Hepatic stellate cell (primary cell): Measurements from ENCODE around the gene ADSS1.
"Not testable (repeated sequence)": the region's sequence is repeated elsewhere in the genome, so short reads cannot be mapped to it uniquely, and the experiment has no call there.

Source experiments
- DNase-seq: peaks from one replicate; pipeline ENCODE4 v3.0.0; 2011; ENCODE audit warnings: low spot score

ADSS1 gene

DNA sequence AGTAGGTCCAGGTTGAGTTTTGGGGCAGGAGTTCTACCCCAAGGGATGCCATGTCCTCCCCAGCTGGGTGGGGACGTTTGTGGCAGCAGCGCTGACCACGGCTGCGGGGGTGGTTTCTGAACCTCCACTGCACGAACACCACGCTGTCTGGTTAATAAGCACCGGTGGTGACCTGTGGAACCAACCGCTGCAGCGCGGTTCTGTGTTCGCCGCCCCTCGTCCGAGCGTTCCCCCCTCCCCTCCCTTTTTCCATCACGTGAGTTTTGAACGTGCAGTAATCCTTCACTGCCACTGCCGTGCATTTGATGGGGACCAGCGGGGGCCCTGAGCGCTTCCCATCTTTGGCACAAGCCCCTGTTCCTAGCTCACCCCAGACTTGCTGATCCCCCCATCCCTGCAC, 6.4 kb upstream of the ADSS1 start:
- no peak for DNase-seq

DNA sequence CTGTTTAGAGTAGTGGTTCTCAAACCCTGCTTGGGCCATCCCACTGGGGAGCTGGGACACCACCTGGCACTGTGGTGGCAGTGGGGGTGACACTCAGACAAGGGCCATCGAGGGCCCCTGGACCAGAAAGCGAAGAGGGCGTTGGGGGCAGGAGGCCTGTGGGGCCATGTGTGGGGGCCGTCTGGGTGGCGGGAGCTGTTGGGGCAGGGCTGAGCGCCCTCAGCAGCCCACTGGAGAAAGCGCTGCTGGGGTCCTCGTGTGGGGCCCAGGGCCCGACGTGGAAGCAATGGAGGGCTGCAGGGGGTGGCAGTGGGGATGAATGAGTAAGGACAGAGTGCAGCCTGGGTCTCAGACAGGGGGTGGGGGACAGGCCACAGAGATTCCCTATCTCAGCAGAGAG, 5.9 kb upstream of the ADSS1 start:
- no peak for DNase-seq

DNA sequence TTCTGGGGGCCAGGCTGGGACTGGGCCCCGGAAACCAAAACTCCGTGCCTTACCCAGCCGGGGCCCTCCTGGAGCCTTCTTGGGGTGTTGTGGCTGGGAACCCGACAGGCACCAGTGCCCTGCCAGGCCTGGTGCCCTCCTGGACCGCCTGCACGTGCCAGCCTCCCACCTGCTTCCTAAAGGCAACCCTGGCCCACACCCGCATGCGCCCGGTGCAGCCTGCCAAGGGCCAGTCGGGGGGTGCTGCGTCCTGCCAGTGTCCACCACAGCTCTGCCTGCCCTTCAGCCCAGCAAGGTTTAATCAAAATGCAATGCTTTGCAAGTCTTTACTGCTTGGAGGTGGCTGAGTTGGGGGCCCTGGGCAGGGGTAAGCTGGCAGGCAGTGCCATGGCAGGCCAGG, 5.2 kb upstream of the ADSS1 start:
- DNase-seq: no peak

DNA sequence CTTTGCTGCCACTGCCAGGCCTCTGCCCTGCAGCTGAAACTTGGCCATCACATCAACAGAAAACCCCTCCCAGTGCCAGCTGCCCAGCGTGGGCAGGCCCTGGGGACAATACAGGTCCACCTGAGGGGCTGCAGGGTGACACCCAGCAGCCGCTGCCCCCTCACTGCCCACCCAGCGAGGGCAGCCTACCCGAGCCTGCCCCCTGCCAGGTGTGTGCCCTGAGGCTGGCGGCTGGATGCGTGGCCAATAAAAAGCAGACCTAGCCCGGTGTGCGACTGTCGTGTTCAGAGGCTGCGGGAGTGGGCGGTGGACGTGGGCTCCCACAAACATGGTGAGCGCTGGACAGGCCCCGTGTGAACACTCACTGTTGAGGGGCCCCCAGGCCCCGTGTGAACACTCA, 4.7 kb upstream of the ADSS1 start:
- no peak for DNase-seq

DNA sequence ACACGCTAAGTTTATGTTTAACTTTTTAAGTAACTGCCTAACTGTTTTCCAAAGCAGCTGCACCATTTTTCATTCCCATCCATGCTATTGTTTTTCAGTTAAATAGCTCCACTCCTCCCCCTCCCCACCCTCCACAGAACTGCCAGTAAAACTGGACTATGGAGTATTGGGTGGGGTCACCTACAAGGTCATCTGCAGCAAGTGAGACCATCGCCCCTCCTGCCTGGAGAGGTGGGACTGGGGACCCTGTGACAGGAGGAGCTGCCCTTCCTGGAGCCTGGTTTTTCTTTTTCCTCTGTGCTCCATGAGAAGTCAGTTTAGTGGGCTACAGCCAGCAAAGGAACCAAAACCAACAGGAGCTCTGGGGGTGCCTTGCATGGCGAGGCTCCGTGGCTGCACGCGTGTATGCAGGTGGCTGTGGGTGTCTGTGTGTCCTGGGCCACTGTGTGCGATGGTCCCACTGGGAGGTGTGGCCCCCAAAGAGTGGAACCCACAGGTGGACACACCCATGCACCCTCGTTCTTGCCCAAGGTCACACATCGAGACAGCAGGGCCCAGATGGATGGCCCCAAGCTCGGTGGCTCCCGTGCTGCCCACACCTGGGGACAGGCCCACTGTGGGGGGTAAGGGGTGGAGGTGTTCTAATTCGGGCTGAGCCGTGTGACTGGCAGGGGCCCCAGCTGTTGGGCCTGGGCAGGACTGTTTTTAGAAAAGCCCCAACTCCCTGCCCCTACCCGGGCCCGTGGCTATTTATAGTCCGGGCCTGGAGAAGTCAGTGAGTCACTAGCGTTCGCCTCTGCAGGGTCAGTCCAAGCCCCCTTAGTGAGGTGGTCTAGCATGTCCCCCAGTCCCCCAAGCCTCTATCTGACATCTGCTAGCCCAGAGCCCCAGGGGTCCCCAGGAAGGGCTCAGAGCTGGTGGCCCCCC, 2.3 kb upstream of the ADSS1 start:
- peak; percentile 95 for DNase-seq

DNA sequence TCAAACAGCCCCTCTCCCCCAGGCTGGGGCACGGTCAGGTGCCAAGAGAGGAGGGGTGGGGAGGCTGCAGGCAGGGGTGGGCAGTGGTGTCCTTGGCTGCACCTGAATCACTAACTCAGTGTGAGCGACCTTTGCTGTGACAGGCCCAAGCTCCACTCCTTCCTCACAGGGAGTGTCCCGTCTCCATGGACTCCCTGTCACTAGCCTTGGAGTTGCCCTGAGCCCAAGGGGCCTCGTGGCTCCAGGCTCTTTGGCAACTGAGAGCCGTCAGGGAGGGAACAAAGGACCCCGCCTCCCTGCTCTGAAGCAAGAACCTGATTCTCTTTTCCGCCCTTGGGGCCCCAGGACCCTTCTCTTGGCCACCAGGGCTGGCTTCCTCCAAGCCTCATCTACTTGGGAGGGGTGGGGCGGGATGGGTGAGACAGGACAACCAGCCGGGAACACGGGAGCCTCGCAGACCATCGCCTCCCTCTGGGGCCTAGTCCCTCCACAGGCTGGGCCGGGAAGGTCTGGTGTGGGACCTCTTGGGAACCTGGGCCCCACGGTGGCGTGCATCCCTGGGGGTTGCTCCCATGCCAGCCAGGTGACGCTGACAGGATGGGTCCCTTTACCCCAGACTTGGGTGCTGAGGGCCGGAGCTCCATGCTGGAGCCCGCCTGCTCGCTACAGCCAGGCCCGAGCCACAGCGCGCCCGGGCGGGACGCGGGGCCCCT, 935 bp upstream of the ADSS1 start:
- no peak for DNase-seq

DNA sequence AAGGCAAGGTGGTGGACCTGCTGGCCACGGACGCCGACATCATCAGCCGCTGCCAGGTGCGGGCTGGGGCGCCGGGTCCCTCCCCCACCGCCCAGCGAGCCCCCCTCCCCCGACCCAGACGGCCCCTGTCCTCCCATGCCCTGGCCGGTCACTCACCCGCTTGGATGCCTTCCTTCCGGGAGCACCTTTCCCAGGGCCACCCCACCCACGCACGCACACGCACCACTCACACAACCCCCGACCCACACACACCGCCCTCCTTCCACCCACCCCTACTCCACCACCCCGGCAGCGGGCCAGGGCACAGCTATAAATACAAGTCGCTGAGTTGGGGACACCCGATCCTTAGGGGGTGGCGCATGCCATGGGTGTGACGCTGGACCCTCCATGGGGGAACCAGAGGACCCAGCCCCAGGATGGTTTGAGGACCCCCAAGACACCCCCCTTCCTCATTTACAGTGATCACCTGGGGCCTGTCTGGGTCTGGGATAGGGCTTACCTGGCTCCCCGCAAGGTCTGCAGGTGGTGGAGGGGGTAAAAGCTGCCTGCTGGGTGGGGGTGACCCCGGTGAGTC, 465 bp downstream of the ADSS1 start:
- DNase-seq: no peak

DNA sequence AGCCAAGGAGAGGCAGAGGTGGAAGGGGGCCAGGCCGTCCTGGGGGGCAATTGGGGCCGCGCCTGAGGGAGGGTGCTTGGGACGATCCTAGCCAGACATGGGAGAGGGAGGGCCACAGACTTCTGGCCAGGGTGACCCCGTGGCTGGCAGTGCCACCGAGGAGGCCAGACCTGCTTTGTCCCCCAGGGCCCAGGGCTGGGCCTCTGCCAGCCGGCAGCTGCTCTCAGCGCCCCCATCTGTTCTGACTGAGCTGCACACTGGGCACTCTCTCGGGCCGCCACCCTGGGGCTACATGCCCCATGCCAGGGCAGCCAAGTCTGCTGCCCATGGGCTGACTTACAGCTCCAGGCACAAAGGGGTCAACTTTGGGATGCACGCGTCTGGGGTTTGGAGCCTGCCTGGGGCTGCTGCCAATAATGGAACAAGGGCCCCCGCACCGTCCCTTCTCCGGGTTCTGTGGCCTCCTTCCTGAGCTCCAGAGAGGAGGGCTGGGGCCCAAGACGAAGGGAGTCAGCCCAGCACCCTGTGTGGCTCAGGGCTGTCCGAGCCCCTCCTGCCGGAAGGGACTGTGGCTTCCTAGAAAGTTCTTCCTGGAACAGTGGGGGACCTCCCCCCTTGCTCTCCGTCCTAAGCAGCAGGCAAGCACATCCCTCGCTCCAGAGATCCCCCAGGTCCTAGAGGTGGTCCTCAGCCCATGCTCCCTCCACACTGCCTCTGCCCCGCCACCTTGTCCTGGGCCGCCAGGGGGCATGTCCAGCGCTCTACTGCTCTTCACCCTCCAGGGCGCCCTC, 1.1 kb downstream of the ADSS1 start:
- DNase-seq: no peak

DNA sequence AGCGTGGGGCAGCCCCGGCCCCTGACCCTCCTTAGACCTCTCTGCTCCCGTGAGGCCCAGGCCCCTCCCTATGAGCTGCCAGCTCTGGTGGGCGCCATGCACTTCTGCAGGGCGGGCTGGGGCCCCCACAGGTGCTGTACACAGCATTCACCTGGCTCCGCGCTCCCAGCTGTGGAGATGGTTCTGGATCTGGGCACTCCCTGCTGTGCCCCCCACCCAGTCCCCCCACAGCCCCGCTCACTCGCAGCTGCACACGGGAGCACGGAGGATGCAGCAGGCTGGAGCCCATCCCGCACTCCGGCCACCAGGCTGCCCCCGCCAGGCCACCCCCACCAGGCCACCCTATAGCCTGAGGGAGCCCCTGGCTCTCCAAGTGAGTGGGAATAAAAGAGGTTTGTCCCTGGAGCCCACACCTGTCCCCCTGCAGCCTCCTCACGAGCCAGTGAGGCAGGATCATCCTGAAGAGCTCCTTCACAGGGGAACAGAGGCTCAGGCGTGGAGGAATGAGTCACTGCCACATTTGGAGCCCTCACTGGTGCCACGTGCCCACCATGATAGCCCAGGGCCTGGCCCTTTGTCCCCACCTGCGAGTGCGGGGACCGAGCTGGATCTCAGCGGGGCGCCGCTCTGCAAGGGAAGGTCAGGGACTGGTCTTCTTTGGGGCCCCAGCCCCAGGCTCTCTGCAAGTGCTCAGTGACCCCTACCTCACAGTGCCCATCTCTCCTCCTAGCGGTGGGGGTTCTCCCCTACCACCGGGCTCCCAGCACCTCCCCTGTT, 1.9 kb downstream of the ADSS1 start:
- DNase-seq: no peak

DNA sequence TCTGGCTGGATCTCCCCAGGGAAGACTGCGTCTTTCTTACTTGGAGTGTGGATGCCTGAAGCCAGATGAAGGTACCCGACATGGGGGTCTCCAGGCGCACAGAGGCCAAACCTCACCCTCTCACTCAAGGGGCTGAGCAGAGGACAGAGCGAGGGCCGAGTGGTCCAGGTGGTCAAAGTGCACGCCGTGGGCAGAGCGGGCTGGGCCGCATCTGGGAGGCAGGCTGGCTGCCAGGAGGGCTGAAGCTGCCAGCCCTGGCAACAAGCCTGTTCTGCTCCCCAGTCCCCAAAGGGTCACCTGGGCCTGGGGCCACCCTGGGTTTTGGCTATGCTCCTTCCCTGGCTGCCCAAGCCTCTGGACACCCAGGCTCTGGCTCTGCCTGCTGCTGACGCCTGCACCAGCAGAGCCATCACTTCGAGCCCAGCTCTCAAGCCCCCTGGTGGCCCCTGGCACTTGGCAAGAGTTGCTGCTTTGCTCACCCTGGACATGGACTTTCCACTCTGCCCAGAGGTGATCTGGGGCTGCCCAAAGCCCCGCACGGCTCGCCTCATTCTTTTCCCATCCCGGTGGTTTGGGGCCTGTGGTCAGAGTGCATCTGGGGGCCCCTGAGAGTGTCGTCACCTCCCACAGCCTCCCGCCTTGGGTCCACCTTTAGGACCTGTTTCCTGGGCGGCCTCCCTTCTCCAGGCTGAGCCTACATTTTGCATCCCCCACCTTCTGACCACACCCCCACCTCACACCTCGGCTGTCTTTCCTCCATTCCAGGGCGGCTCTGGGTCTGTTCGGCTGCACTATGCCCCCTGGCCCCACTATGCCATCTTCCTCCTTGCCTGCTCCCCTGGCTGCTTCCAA, 2.8 kb downstream of the ADSS1 start:
- DNase-seq: no peak

DNA sequence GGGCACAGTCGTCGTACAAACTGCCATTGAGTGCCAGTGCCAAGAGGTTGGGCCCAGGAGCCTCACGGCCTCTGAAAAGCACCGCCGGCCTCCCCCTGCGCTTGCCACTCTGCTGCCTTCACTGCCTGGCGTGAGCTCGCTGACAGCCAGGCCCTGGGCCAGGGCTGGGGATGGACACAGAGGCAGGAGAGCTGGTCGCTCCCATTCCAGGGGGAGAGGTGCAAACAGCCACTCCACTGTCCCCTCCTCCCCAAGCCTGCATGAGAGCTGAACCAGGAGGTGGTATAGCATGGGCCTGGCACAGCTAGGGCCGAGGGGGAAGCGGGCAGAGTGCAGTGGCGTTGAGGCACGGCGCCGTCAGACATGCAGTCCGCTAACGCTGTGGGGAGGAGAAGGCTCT, 4.6 kb downstream of the ADSS1 start:
- DNase-seq: no peak

DNA sequence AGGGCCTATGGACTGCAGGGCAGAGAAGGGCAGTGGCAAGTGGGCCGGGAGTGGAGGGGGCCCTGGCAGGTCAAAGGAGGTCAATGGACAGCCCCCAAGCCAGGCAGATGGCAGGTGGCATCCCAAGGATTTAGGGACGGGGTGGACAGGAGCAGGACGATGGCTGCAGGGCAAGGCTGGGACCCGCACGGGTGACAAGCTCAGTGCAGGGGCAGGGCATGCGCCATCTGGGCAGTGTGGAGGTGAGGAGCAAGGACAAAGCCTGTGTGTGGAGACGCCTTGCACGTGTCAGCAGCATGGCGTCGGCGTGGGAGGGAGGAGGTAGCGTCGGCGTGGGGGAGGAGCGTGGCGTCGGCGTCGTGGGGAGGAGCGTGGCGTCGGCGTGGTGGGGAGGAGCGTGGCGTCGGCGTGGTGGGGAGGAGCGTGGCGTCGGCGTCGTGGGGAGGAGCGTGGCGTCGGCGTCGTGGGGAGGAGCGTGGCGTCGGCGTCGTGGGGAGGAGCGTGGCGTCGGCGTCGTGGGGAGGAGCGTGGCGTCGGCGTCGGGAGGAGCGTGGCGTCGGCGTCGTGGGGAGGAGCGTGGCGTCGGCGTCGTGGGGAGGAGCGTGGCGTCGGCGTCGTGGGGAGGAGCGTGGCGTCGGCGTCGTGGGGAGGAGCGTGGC, 5.3 kb downstream of the ADSS1 start:
- not testable (repeated sequence) for DNase-seq

DNA sequence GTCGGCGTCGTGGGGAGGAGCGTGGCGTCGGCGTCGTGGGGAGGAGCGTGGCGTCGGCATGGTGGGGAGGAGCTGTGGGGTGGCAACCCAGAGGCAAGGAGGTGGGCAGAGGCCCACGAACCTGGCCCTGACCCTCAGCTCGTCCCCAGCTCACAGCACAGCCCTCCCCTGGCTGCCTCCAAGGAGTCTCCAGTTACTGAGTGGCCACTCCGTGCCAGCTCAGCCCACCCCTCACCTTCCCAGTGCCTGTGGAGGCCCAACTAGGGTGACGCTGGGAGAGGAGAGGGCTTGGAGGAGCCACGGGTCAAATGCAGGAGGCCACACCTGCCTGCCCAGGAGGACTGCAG, 5.8 kb downstream of the ADSS1 start:
- DNase-seq: no peak

DNA sequence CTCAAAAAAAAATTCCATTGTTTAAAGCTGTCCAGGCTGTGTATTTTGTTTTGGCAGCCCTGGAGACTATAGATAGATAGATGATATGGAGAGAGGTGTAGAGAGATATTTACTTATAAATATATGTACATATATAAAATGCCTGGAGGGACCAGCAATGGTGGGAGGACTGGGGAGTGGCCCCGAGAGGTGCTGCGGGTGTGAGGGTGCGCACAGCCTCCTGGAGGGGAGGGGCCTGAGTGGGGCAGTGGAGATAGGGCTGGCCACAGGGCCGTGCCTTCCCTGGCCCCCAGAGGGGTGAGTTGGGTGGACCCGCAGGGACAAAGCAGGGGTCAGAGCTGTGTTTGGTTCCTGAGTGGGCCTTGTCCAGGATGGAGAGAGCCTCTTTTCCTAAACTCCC, 6.5 kb downstream of the ADSS1 start:
- DNase-seq: no peak

DNA sequence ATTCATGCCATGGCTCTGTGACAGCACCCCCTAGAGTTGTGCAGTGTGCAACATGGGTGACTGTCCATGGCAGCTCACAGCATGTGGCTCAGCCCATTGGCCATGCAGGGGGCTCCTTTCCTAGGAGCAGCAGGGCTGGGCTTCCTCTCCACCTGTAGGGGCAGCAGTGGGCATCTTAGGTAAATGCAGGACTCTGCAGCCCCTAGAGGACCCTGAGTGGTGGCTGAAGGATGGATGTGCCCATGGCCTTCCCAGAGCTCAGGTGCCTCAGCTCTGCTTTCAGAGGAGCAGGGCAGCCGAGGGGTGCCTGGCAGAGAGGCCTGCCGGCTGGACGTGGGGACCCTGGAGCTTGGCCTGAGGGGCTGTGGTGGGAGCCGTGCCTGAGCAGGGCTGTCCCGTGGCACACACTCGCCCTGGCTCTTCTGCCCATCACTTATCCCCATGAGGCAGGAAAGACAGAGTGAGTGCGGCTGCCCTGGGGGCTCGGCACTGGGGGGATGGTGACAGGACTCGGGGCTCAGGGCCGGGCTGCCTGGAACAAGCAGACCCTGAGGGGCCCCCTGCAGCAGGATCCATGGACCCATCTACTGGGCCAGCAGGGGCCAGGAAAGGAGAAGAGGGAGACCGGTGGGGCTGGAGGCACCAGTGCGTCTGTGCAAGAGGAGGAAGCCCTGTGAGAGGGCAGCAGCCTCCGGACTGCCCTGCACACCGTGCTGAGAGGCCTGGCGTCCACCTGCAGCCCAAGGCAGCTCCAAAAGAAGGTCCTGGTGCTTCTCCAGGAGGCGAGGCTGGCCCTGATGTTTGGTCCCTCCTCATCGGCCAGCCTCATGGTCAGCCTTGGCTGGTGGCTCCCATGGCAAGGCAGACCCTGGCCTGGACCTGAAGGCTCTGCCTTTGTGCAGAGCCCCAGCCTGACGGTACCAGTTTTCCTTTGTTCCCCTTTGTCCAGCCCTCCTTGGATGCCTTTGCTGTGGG, 7.6 kb downstream of the ADSS1 start:
- DNase-seq: no peak

DNA sequence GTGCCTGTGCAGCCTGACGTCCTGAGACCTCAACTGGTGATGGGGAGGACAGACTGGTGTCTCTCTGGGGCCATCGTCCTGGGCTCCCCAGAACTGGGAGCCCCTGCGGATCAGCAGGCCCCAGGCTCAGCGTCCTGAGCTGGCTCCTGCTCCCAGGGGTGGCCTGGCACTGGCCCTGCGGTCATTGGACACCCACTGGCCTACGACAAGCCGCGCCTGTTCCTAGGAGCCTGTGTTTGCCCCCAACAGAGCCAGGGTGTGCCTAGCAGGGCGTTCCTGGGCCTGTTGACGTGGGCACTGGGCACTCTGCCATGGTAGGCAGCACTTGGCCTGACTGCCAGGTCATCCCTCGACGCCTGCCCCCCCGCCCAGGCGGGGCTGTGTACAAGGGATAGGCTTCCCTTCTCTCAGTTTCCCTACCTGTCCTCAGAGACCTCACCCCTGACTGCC, 8.4 kb downstream of the ADSS1 start:
- DNase-seq: no peak

DNA sequence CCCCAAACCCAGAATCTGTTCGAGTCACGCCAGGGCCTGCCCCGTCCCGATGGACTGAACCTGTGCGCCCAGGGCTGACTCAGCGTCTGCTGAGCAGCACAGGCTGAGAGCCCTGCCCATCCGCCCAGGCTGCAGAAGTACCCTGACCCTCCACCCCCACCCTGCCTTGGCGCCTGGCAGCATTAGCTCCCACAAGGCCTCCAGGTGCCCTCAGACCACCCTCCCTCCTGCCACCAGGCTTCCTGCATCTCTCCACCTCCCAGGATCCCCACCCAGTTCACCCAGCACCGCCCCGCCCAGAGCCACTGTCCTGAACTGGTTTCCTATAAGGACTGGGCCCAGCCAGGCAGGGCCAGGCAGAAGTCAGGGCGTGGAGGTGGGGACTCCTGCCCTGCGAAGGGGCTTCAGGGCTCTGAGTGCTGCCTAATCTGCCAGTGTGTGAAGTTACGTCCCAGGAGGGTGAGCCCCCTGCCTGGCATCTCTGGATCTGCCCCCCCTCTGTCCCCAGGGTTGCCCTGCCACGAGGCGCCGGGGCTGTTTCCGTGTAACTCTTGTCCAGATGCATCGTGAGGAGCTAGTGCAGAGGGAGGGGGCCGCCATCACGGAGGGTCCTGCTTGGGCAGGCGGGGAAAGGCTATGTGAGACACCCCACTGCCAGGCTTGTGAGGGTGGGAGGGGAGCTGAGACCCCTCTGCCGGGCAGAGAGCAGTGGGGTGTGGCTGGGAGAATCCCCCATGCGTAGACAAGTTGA, 9.1 kb downstream of the ADSS1 start:
- no peak for DNase-seq

DNA sequence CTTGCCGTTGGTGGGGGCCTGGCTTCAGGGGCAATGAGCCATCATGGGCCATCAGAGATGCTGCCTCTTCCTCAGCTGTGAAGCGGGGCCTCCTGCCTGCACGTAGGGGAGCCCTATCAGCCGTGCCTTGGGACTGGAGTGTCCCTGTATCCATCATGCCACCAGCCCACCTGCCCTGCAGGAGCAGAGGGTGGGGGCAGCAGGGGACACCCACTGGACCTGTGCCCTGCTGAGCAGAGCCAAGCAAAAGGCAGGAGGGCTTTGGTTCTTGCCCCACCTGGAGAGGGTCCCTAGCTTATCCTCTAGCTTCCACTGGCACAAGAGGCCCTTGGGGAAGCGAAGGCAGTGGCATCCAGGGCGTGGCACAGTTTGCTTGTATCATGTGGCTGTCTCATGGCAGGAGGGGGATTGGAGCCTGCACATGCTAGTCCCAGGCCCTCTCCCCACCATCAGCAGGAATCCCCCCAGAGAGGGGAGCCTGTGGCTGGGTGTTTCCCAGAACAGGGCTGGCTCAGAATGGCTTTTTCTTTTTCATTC, 10.1 kb downstream of the ADSS1 start:
- no peak for DNase-seq
